Loucy (cell line): Measurements from ENCODE around the gene MUC5B.

ENCODE experiments used
- H2AFZ ChIP-seq: fragments of 200-600 bp; sonication (generic); 2 replicates; pipeline ENCODE4 v1.6.0; 2016; ENCODE audit warnings: antibody characterized with exemption, mild to moderate bottlenecking, low read length, moderate library complexity
- H3F3A ChIP-seq: fragments of 200-600 bp; 2 replicates; pipeline ENCODE4 v1.6.0; 2016; ENCODE audit warnings: antibody characterized with exemption, low read depth, mild to moderate bottlenecking
- H3K27me3 ChIP-seq: fragments of 200-600 bp; sonication (generic); 2 replicates; pipeline ENCODE4 v1.6.1; 2014; ENCODE audit warnings: low read length, mild to moderate bottlenecking; ENCODE audit not compliant: insufficient read depth, poor library complexity, severe bottlenecking
- H3K36me3 ChIP-seq: fragments of 200-600 bp; sonication (generic); 2 replicates; pipeline ENCODE4 v1.6.1; 2016; ENCODE audit warnings: low read length; ENCODE audit not compliant: insufficient read depth
- H3K4me1 ChIP-seq: fragments of 200-600 bp; sonication (generic); 2 replicates; pipeline ENCODE4 v1.5.1; 2014; ENCODE audit warnings: low read length, mild to moderate bottlenecking; ENCODE audit not compliant: insufficient read depth, poor library complexity, severe bottlenecking
- H3K4me2 ChIP-seq: fragments of 200-600 bp; sonication (generic); 2 replicates; pipeline ENCODE4 v1.6.0; 2014; ENCODE audit warnings: antibody characterized with exemption, low read length, low read depth, mild to moderate bottlenecking; ENCODE audit not compliant: poor library complexity, severe bottlenecking
- H3K4me3 ChIP-seq: fragments of 200-600 bp; sonication (generic); 2 replicates; pipeline ENCODE4 v1.5.1; 2014; ENCODE audit warnings: low read length, mild to moderate bottlenecking, mixed read lengths; ENCODE audit not compliant: poor library complexity, severe bottlenecking
- H3K79me2 ChIP-seq: fragments of 200-600 bp; sonication (generic); 2 replicates; pipeline ENCODE4 v1.6.1; 2014; ENCODE audit warnings: low read length; ENCODE audit not compliant: insufficient read depth
- H3K9ac ChIP-seq: fragments of 200-600 bp; sonication (generic); 2 replicates; pipeline ENCODE4 v1.6.0; 2014; ENCODE audit warnings: mild to moderate bottlenecking, low read depth, low read length, moderate library complexity; ENCODE audit not compliant: poor library complexity, severe bottlenecking
- H3K9me2 ChIP-seq: fragments of 200-600 bp; sonication (generic); replicated peaks from 2 replicates; pipeline ENCODE4 v1.6.1; 2016; ENCODE audit warnings: low read depth, low read length, mixed read lengths
- H3K9me3 ChIP-seq: fragments of 200-600 bp; sonication (generic); 2 replicates; pipeline ENCODE4 v1.6.1; 2014; ENCODE audit warnings: mild to moderate bottlenecking, antibody characterized with exemption, low read length, low read depth; ENCODE audit not compliant: insufficient read depth
- H4K20me1 ChIP-seq: fragments of 200-600 bp; sonication (generic); 2 replicates; pipeline ENCODE4 v1.6.0; 2014; ENCODE audit warnings: antibody characterized with exemption, low read length, mild to moderate bottlenecking; ENCODE audit not compliant: insufficient read depth, poor library complexity, severe bottlenecking
- CTCF ChIP-seq: fragments of 200-600 bp; sonication (generic); conservative IDR thresholded peaks from 2 replicates; pipeline ENCODE4 v1.5.1; 2014; ENCODE audit warnings: mild to moderate bottlenecking, antibody characterized with exemption, low read length
- EZH2phosphoT487 ChIP-seq: fragments of 200-600 bp; IDR thresholded peaks from 2 replicates; pipeline ENCODE4 v1.6.1; 2018; ENCODE audit warnings: antibody characterized with exemption, mild to moderate bottlenecking, moderate library complexity, borderline replicate concordance

The MUC5B gene

GRCh38 chr11:1218256-1218787 lies 4.5 kb upstream of the MUC5B start:
- H3K9me2 ChIP-seq = no peaks in the 10 kb centered on the region
- no peaks in the 10 kb centered on the region for H3K4me1 ChIP-seq
- no peaks in the 10 kb centered on the region for H3F3A ChIP-seq
- H2AFZ ChIP-seq = no peak overlapping the region
- H3K36me3 ChIP-seq = no peaks in the 10 kb centered on the region
- H3K27me3 ChIP-seq = no peaks in the 10 kb centered on the region
- no peaks in the 10 kb centered on the region for H4K20me1 ChIP-seq
- no peaks in the 10 kb centered on the region for H3K79me2 ChIP-seq
- H3K9ac ChIP-seq = no peak overlapping the region
- H3K4me3 ChIP-seq = no peak overlapping the region
- H3K9me3 ChIP-seq = peaks cover 10% of the 10 kb centered on the region; the same call in 1 of the 2 replicates
- H3K4me2 ChIP-seq = no peak overlapping the region
- no peak for TF ChIP-seq EZH2phosphoT487
- TF ChIP-seq CTCF = no peak

GRCh38 chr11:1218788-1219445 lies 3.9 kb upstream of the MUC5B start:
- Histone ChIP-seq H3K36me3 (no peaks in the 10 kb centered on the region), H3F3A (no peaks in the 10 kb centered on the region), H3K4me2 (no peak overlapping the region), H3K9me2 (no peaks in the 10 kb centered on the region), H3K79me2 (no peaks in the 10 kb centered on the region), H3K9me3 (peaks cover 10% of the 10 kb centered on the region; the same call in 1 of the 2 replicates), H3K27me3 (no peaks in the 10 kb centered on the region), H3K4me3 (no peak overlapping the region), H3K4me1 (no peaks in the 10 kb centered on the region), H4K20me1 (no peaks in the 10 kb centered on the region), H3K9ac (no peak overlapping the region), H2AFZ (no peak overlapping the region)
- TF ChIP-seq CTCF (no peak), EZH2phosphoT487 (no peak)

GRCh38 chr11:1219446-1219833 lies 3.4 kb upstream of the MUC5B start:
- H2AFZ ChIP-seq = no peak overlapping the region
- peaks cover 10% of the 10 kb centered on the region; the same call in 1 of the 2 replicates for H3K9me3 ChIP-seq
- no peaks in the 10 kb centered on the region for H3K4me1 ChIP-seq
- no peaks in the 10 kb centered on the region for H3K36me3 ChIP-seq
- H3K9me2 ChIP-seq = no peaks in the 10 kb centered on the region
- no peak overlapping the region for H3K4me2 ChIP-seq
- no peaks in the 10 kb centered on the region for H4K20me1 ChIP-seq
- H3K79me2 ChIP-seq = no peaks in the 10 kb centered on the region
- TF ChIP-seq EZH2phosphoT487 (no peak), CTCF (no peak)
- H3F3A ChIP-seq = no peaks in the 10 kb centered on the region
- H3K4me3 ChIP-seq = no peak overlapping the region
- no peaks in the 10 kb centered on the region for H3K27me3 ChIP-seq
- no peak overlapping the region for H3K9ac ChIP-seq
